ENCODE results near the gene DIP2C. TPM values are rescaled to one million over a fixed set of nuclear protein-coding genes. Genes with fewer than 3 reads are reported as not detected.

Gene DIP2C
- total RNA-seq, 2 experiments from 2014 or later = 0.62 to 0.80 TPM

DNA sequence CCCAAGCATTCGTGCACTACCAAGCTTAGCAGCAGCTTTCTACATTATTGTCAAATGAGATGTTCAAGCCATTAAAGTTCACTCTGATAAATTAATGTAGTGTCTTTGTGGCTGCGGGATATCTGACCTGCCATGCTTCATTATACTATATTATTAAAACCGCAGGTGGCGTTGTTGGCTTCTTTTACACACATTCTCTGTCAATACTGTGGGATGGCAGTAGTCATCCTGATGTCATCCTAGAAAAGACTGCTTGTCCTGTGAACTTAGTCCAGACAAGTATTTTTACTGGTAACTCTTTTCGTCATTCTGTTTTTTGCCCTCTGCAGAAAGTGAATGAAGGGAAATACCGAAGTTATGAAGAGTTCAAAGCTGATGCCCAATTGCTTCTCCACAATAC, 450.4 kb downstream of the DIP2C start:
- POLR2A ChIA-PET = no interaction called here
- intact Hi-C loops (cut with micrococcal nuclease) = no loop called here

DNA sequence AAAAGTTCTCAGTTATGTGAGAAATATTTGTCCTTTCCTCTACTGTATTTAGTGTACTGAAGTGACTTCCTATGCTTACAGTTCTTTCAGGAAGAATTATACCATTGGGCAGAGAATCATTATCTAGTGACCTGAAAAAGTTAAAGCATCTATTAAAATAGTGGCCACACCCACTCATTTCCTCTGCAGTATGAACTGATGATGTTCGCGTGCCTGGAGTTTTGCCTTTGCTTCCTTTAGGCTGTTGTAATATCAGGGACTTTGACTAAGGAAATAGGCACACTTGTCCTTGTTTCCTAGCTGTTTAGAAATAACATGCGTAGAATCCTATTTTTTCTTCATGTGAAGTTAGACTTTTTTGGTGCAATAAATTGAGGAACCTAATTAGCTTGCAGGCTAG, 453.6 kb downstream of the DIP2C start:
- Mint-ChIP-seq H3K36me3 (peaks cover 5% of the 10 kb centered on the region), H3K9me3 (no peaks in the 10 kb centered on the region), H3K27me3 (no peaks in the 10 kb centered on the region), H3K4me1 (ENCODE audit: low read depth) (no peaks in the 10 kb centered on the region), H3K4me3 (no peak overlapping the region), H3K27ac (no peak overlapping the region)
- DNase-seq = no peak
- CTCF ChIA-PET = no interaction called here
- intact Hi-C loops (cut with micrococcal nuclease) = no loop called here
- POLR2A ChIA-PET = no interaction called here

More for the DNA sequence above, 450.4 kb downstream of the DIP2C start:
- H3K36me3 Mint-ChIP-seq = peaks cover 5% of the 10 kb centered on the region
- no peaks in the 10 kb centered on the region for H3K4me1 Mint-ChIP-seq (ENCODE audit: low read depth)
- no peak for DNase-seq
- no peak overlapping the region for H3K27ac Mint-ChIP-seq
- CTCF ChIA-PET = no interaction called here
- no peak overlapping the region for H3K4me3 Mint-ChIP-seq
- H3K9me3 Mint-ChIP-seq = no peaks in the 10 kb centered on the region
- no peaks in the 10 kb centered on the region for H3K27me3 Mint-ChIP-seq

DNA sequence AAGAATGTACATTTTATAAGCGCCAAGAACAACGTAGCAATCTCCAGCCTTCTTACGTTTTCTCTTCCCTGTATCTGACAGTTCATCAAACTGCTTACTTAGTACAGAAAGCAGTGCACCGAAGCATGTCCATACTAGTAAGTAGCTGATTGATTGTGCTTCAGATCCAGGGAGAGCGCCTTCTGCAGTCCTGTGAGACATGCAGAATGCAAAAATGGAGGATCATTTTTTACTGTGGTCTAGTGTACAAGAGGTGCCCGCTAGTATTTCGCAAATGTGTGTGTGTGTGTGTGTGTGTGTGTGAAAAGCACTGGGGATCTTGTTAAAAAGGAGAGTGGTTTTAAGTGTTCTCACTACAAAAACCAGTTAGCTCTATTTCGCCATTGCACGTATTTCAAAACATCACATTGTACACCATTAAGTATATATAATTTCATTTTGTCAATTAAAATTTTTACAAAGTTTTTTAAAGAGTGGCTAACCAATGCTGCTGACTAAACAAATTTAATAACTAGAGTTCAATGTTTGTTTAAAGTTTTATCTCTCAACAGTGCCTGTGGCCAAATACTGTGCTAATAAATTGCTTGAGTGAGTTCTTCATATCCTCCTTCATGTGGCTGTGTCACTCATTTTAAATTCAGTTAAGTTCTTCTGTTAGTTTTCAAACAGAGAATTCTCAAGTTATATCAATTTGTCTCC, 454.6 kb downstream of the DIP2C start:
- no peak overlapping the region for H3K27ac Mint-ChIP-seq
- no peaks in the 10 kb centered on the region for H3K27me3 Mint-ChIP-seq
- H3K9me3 Mint-ChIP-seq = no peaks in the 10 kb centered on the region
- ChIA-PET POLR2A (no interaction called here), CTCF (no interaction called here)
- no peak for DNase-seq
- no peak overlapping the region for H3K4me3 Mint-ChIP-seq
- peaks cover 5% of the 10 kb centered on the region for H3K36me3 Mint-ChIP-seq
- no peaks in the 10 kb centered on the region for H3K4me1 Mint-ChIP-seq (ENCODE audit: low read depth)
- intact Hi-C loops (cut with micrococcal nuclease) = no loop called here

- CTCF ChIA-PET = interaction anchor here (0.8 kb wide), 1 partner anchor 9 kb away, joined by 3 read pairs; no protein-coding TSS in a partner anchor
- intact Hi-C loops (cut with micrococcal nuclease) = no loop called here
- POLR2A ChIA-PET = no interaction called here
- Mint-ChIP-seq H3K9me3 (no peaks in the 10 kb centered on the region), H3K36me3 (peaks cover 5% of the 10 kb centered on the region), H3K4me3 (no peak overlapping the region), H3K27ac (no peak overlapping the region), H3K4me1 (ENCODE audit: low read depth) (peaks cover 5% of the 10 kb centered on the region), H3K27me3 (no peaks in the 10 kb centered on the region)
- DNase-seq = no peak
Observed at GRCh38 chr10:232878-233277, 456.6 kb downstream of the DIP2C start.

DNA sequence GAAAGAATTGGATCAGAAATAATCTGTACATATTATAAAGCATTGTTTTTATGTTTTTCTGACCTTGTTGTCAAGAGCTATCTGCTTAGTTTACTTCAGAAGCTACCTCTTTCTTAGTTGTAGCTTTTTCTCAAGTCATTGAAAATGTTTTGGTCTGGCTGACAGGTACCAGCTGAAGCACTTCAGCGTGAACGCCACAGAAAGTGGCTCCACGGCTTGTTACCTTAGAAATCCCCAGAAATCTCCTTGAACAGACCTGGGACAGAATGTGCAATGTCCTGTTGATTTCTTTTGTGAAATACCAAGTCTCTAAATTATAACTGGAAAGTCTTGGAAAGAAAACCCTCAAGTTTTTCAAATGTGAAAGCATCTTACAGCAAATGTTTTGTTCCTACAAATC, 457.4 kb downstream of the DIP2C start:
- Mint-ChIP-seq H3K36me3 (peaks cover 5% of the 10 kb centered on the region), H3K4me1 (ENCODE audit: low read depth) (peaks cover 8% of the 10 kb centered on the region), H3K27me3 (no peaks in the 10 kb centered on the region), H3K27ac (no peak overlapping the region), H3K4me3 (no peak overlapping the region), H3K9me3 (no peaks in the 10 kb centered on the region)
- intact Hi-C loops (cut with micrococcal nuclease) = no loop called here
- no peak for DNase-seq
- ChIA-PET CTCF (interaction anchor here (0.7 to 1.2 kb wide), 3 partner anchors 9 to 95 kb away, joined by 3 to 5 read pairs (median 3); no protein-coding TSS in a partner anchor), POLR2A (no interaction called here)

DNA sequence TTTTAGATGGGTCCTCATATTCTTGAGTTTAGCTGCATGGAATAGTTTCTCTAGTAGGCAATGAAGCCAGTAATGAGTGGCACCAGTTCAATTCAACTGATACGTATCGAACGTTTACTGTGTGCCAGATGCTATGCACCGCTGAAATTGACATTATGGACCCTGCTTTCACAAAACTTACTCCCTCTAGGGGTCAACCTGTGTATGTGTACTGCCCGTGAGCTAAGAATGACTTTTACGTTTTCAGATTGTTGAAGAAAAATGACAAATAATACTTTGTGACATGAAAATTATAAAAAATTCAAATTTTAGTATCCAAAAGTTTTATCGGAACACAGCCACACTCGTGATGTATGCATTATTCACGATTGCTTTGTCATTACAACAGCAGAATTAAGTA, 458.7 kb downstream of the DIP2C start:
- H3K4me1 Mint-ChIP-seq (ENCODE audit: low read depth) = peaks cover 8% of the 10 kb centered on the region
- H3K27me3 Mint-ChIP-seq = no peaks in the 10 kb centered on the region
- ChIA-PET CTCF (interaction anchor here (0.5 to 1.8 kb wide), 10 partner anchors 10 to 123 kb away, joined by 3 to 7 read pairs (median 4); no protein-coding TSS in a partner anchor), POLR2A (no interaction called here)
- no peaks in the 10 kb centered on the region for H3K9me3 Mint-ChIP-seq
- no peak overlapping the region for H3K4me3 Mint-ChIP-seq
- intact Hi-C loops (cut with micrococcal nuclease) = no loop called here
- DNase-seq = no peak
- H3K36me3 Mint-ChIP-seq = no peaks in the 10 kb centered on the region
- no peak overlapping the region for H3K27ac Mint-ChIP-seq

DNA sequence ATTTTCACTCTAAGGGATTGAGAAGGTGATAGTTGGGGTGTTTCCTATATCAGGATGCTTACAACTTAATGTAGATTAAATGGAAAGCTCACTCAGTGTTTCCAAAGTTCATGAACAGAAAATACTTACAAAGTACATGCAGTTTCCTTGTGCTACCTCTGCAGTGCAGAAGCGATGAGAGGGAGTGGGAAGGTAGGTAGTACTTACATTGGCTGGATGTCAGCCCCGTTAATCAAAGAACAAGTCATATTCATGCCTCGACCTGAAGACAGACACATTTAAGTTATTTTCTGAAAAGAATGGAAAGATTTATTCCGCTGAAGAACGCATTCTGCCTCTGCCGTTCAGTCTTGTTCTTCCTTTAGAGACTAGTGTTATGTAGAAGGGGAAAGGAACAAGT, 461.1 kb downstream of the DIP2C start:
- CTCF ChIA-PET = no interaction called here
- Mint-ChIP-seq H3K4me3 (no peak overlapping the region), H3K27ac (no peak overlapping the region), H3K9me3 (no peaks in the 10 kb centered on the region), H3K36me3 (no peaks in the 10 kb centered on the region), H3K27me3 (no peaks in the 10 kb centered on the region), H3K4me1 (ENCODE audit: low read depth) (peaks cover 8% of the 10 kb centered on the region)
- DNase-seq = no peak
- intact Hi-C loops (cut with micrococcal nuclease) = no loop called here
- POLR2A ChIA-PET = no interaction called here

GRCh38 chr10:227014-227413, 462.5 kb downstream of the DIP2C start:
- Mint-ChIP-seq H3K4me1 (ENCODE audit: low read depth) (peaks cover 8% of the 10 kb centered on the region), H3K27ac (no peak overlapping the region), H3K9me3 (no peaks in the 10 kb centered on the region), H3K27me3 (no peaks in the 10 kb centered on the region), H3K4me3 (no peak overlapping the region), H3K36me3 (no peaks in the 10 kb centered on the region)
- intact Hi-C loops (cut with micrococcal nuclease) = no loop called here
- DNase-seq = no peak
- ChIA-PET POLR2A (no interaction called here), CTCF (no interaction called here)

GRCh38 chr10:226018-226417, 463.4 kb downstream of the DIP2C start:
- ChIA-PET CTCF (no interaction called here), POLR2A (no interaction called here)
- intact Hi-C loops (cut with micrococcal nuclease) = no loop called here
- no peak overlapping the region for H3K4me3 Mint-ChIP-seq
- DNase-seq = no peak
- no peak overlapping the region for H3K27ac Mint-ChIP-seq
- H3K4me1 Mint-ChIP-seq (ENCODE audit: low read depth) = peaks cover 11% of the 10 kb centered on the region
- H3K36me3 Mint-ChIP-seq = no peaks in the 10 kb centered on the region
- no peaks in the 10 kb centered on the region for H3K27me3 Mint-ChIP-seq
- no peaks in the 10 kb centered on the region for H3K9me3 Mint-ChIP-seq

DNA sequence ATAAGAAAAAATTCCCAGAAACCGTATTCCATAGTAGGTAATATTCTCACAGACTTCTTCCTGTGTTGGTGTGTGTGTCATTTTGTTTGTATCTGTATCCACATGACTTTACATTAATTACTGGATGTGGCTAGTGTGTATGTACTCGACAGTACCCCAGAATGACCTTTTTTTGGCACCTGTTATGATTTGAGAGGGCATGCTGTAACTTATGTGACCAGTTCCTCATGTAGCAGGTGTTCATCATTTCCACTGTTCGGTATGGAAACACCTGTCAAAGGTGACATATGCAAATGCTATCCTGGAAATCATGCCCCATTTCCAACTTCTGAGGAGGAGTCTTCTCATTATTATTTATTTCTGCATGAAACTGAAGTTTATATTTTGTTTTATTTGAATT, 464.9 kb downstream of the DIP2C start:
- ChIA-PET POLR2A (no interaction called here), CTCF (no interaction called here)
- no peak for DNase-seq
- Mint-ChIP-seq H3K4me1 (ENCODE audit: low read depth) (peaks cover 20% of the 10 kb centered on the region), H3K4me3 (no peak overlapping the region), H3K9me3 (no peaks in the 10 kb centered on the region), H3K36me3 (no peaks in the 10 kb centered on the region), H3K27ac (no peak overlapping the region), H3K27me3 (no peaks in the 10 kb centered on the region)
- intact Hi-C loops (cut with micrococcal nuclease) = loop anchor here (5.0 kb wide), 1 partner anchor 42 kb away; no protein-coding TSS in a partner anchor

Small RNAs within 50 kb of the gene (microRNA-seq; reads per million reads assigned to microRNA genes)
- not detected for gene MIR5699 (ENCODE audit: borderline microRNAs expressed, borderline number of aligned reads, borderline replicate concordance)

Other genes with a start within 250 kb of the DIP2C start
- 10 to 100 TPM; 92.1 to 95.0 TPM for gene LARP4B, start 242.0 kb upstream of the DIP2C start, total RNA-seq